A673 (cell line): ENCODE measurements around the gene ESRRG. TPM values are rescaled to one million over a fixed set of nuclear protein-coding genes. Genes with fewer than 3 reads are reported as not detected.

Experiments
- BruUV-seq: library from RNA; stranded (reverse); fragments of 400-500 nt; replicated peaks from 2 replicates; lab custom pipeline; 2021; lab: Mats Ljungman, UMichigan
- CTCF ChIA-PET: fragments of 300-600 bp; sonication (Branson Sonifier 250); formaldehyde crosslinking; loops from one replicate; lab custom pipeline; 2022; ENCODE audit warnings: antibody characterized with exemption; lab: Charles Lee
- POLR2A ChIA-PET: fragments of 300-600 bp; sonication (Branson Sonifier 250); formaldehyde crosslinking; loops from one replicate; lab custom pipeline; 2022; ENCODE audit warnings: antibody characterized with exemption; ENCODE audit not compliant: low non-redundant PET; lab: Charles Lee
- DNase-seq: peaks from one replicate; pipeline ENCODE4 v3.0.0-alpha.2; 2015; ENCODE audit warnings: low spot score
- H3K27ac ChIP-seq: fragments of 200-600 bp; sonication (generic); 2 replicates; pipeline ENCODE4 v1.5.1; 2016; ENCODE audit warnings: mixed run types, low read depth, mild to moderate bottlenecking, mixed read lengths, antibody characterized with exemption, low read length; ENCODE audit not compliant: poor library complexity, severe bottlenecking
- H3K27me3 ChIP-seq: fragments of 200-600 bp; sonication (generic); replicated peaks from 2 replicates; pipeline ENCODE4 v1.6.1; 2017; ENCODE audit warnings: mixed run types, low read depth, mild to moderate bottlenecking, mixed read lengths, antibody characterized with exemption, low read length; ENCODE audit not compliant: insufficient read depth, poor library complexity
- H3K36me3 ChIP-seq: fragments of 200-600 bp; sonication (generic); 2 replicates; pipeline ENCODE4 v1.6.1; 2016; ENCODE audit warnings: mixed run types, mild to moderate bottlenecking, mixed read lengths, antibody characterized with exemption, low read length; ENCODE audit not compliant: insufficient read depth, poor library complexity, severe bottlenecking
- H3K4me1 ChIP-seq: fragments of 200-600 bp; sonication (generic); 2 replicates; pipeline ENCODE4 v1.6.1; 2017; ENCODE audit warnings: mixed run types, mild to moderate bottlenecking, mixed read lengths, antibody characterized with exemption, low read length; ENCODE audit not compliant: insufficient read depth, poor library complexity, severe bottlenecking
- H3K4me3 ChIP-seq: fragments of 200-600 bp; sonication (generic); 2 replicates; pipeline ENCODE4 v1.5.1; 2016; ENCODE audit warnings: low read depth, mixed run types, mild to moderate bottlenecking, mixed read lengths, low read length; ENCODE audit not compliant: poor library complexity, severe bottlenecking
- H3K9me3 ChIP-seq: fragments of 200-600 bp; sonication (generic); 2 replicates; pipeline ENCODE4 v1.6.1; 2016; ENCODE audit warnings: mixed run types, low read depth, mild to moderate bottlenecking, mixed read lengths, antibody characterized with exemption, low read length; ENCODE audit not compliant: poor library complexity, severe bottlenecking
- EZH2 ChIP-seq: fragments of 200-600 bp; sonication (generic); IDR thresholded peaks from 2 replicates; pipeline ENCODE4 v1.6.1; 2017; ENCODE audit warnings: borderline replicate concordance, low read depth, mild to moderate bottlenecking, mixed read lengths, antibody characterized with exemption, low read length; ENCODE audit not compliant: poor library complexity, severe bottlenecking
- intact Hi-C: fragments of 100-400 bp; cut with micrococcal nuclease; formaldehyde crosslinking; loops from one replicate; pipeline ENCODE4 v1.10.0; 2022; ENCODE audit not compliant: unreplicated experiment
- total RNA-seq: library from RNA; stranded (reverse); gene quantifications from 2 replicates; pipeline ENCODE4 v1.2.3, GENCODE V29; 2021
- TF ChIP-seq, protein P1 (sequence below): fragments of 300-800, 200-600 bp; sonication (generic); conservative IDR thresholded peaks from 2 replicates; pipeline ENCODE4 v1.5.1; 2017; ENCODE audit warnings: low read depth, mild to moderate bottlenecking, antibody characterized with exemption, low read length, moderate library complexity, mixed read lengths

ESRRG gene
- total RNA-seq, 1 experiment from 2014 or later, result not detected

DNA sequence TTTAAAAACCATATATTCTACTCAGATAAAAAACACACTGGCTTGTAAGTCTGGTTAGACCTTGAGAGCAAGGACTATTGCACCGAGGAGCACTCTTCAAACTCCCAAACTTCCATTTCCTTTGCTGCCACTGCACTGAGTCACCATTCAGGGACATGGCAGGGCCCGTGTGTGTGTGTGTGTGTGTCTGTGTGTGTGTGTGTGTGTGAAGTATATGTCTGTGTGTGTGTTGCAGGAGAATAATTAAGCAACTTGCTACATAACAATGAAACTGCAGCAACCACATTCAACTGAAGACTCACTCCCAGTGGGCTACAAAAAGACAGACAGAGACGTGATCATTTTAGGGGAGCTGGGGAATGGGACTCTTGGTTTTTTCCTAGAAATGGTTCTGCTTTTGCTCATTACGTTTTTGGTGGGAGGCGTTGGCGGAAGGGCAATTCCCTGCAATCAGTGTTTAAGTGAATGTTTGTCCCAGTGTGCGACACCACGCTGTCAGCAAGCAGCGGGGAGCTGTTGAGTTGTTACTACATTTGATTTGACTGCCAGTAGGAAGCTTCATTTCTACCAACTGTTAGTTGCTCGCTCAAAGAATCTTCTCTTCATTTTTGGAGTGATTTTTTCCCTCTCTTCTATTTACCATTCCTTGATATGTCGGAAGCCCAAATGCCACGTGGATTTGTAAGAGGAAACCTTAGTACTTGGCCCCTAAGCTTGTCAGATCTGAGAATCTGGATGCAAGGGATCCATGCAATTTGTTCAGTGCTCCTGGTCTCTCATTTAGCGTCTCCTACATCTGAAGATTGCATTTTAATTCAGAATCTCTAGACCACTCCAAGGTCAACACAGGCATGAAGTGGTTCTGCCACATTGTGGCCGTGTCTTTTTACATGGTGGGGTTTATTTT, 36.1 kb downstream of the ESRRG start:
- H3K27ac ChIP-seq, result no peak overlapping the region
- no peak for TF ChIP-seq EZH2
- TF ChIP-seq, protein P1, sequence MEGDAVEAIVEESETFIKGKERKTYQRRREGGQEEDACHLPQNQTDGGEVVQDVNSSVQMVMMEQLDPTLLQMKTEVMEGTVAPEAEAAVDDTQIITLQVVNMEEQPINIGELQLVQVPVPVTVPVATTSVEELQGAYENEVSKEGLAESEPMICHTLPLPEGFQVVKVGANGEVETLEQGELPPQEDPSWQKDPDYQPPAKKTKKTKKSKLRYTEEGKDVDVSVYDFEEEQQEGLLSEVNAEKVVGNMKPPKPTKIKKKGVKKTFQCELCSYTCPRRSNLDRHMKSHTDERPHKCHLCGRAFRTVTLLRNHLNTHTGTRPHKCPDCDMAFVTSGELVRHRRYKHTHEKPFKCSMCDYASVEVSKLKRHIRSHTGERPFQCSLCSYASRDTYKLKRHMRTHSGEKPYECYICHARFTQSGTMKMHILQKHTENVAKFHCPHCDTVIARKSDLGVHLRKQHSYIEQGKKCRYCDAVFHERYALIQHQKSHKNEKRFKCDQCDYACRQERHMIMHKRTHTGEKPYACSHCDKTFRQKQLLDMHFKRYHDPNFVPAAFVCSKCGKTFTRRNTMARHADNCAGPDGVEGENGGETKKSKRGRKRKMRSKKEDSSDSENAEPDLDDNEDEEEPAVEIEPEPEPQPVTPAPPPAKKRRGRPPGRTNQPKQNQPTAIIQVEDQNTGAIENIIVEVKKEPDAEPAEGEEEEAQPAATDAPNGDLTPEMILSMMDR, result no peak
- no peaks in the 10 kb centered on the region for H3K9me3 ChIP-seq
- no peak overlapping the region for H3K4me3 ChIP-seq
- no TSS peak for BruUV-seq
- CTCF ChIA-PET, result no interaction called here
- H3K27me3 ChIP-seq, result peaks cover 62% of the 10 kb centered on the region
- H3K4me1 ChIP-seq, result no peaks in the 10 kb centered on the region
- POLR2A ChIA-PET, result no interaction called here
- intact Hi-C loops, result no loop called here
- no peak for DNase-seq
- H3K36me3 ChIP-seq, result no peaks in the 10 kb centered on the region

DNA sequence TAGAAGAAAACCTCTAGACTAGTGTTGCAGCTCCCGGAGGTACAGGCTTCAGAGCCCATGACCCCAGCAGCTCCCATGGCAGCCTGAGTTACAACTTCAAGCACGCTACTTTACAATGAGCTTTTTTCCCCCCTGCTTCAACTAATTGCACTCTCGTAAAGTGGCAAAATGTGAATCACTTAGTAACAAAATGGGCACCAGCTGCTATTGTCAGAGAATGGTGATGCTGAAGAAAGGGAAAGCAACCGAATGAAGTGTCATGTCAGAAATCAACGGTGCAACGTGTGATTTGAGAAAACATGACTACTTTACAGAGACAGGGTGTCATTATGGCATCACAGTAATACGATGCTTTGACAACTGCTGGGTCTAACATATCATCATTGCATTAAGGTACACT, 40.5 kb downstream of the ESRRG start:
- intact Hi-C loops, result no loop called here
- Histone ChIP-seq H3K36me3 (no peaks in the 10 kb centered on the region), H3K27ac (no peak overlapping the region), H3K4me1 (no peaks in the 10 kb centered on the region), H3K27me3 (peaks cover 69% of the 10 kb centered on the region), H3K9me3 (no peaks in the 10 kb centered on the region), H3K4me3 (no peak overlapping the region)
- ChIA-PET POLR2A (no interaction called here), CTCF (no interaction called here)
- DNase-seq, result no peak
- TF ChIP-seq EZH2, result no peak
- TF ChIP-seq, protein P1, result no peak
- no TSS peak for BruUV-seq

GRCh38 chr1:216679108-216679507, 44.1 kb downstream of the ESRRG start:
- CTCF ChIA-PET, result no interaction called here
- Histone ChIP-seq H3K4me3 (no peak overlapping the region), H3K4me1 (no peaks in the 10 kb centered on the region), H3K36me3 (no peaks in the 10 kb centered on the region), H3K9me3 (no peaks in the 10 kb centered on the region), H3K27me3 (peaks cover 55% of the 10 kb centered on the region), H3K27ac (no peak overlapping the region)
- TF ChIP-seq EZH2, result no peak
- TF ChIP-seq, protein P1, result no peak
- BruUV-seq, result no TSS peak
- intact Hi-C loops, result no loop called here
- POLR2A ChIA-PET, result no interaction called here
- no peak for DNase-seq
